ENCODE data around the gene OLR1.
"Not testable (repeated sequence)": the region's sequence is repeated elsewhere in the genome, so short reads cannot be mapped to it uniquely, and the experiment has no call there.

Gene OLR1

GRCh38 chr12:10190558-10191388 lies 18.8 kb upstream of the OLR1 start:
- peak; percentile 21 for DNase-seq

- no peak for DNase-seq
These were observed 17.7 kb upstream of the OLR1 start for GRCh38 chr12:10189653-10190052.

GRCh38 chr12:10186958-10187357 lies 15.0 kb upstream of the OLR1 start:
- DNase-seq = not testable (repeated sequence)

GRCh38 chr12:10186299-10186698 lies 14.4 kb upstream of the OLR1 start:
- DNase-seq = no peak

- no peak for DNase-seq
These were observed 12.4 kb upstream of the OLR1 start for GRCh38 chr12:10184261-10184843.

- no peak for DNase-seq
These were observed 10.6 kb upstream of the OLR1 start for GRCh38 chr12:10182354-10183049.

GRCh38 chr12:10179776-10180181 lies 7.8 kb upstream of the OLR1 start:
- DNase-seq = no peak

- no peak for DNase-seq
These were observed 6.9 kb upstream of the OLR1 start, which contains the start of gene TMEM52B for GRCh38 chr12:10178821-10179220. TSS of gene TMEM52B (plus strand) at chr12:10179032. CDS start at chr12:10179575, 543 bp downstream.

- no peak for DNase-seq
These were observed 4.1 kb upstream of the OLR1 start for GRCh38 chr12:10175846-10176636.

- no peak for DNase-seq
These were observed 3.2 kb upstream of the OLR1 start for GRCh38 chr12:10174986-10175614.

- no peak for DNase-seq
These were observed 1.7 kb downstream of the OLR1 start for GRCh38 chr12:10170216-10170615.

- DNase-seq = no peak
These were observed 2.8 kb downstream of the OLR1 start for GRCh38 chr12:10169104-10169503.

GRCh38 chr12:10167599-10167998 lies 4.3 kb downstream of the OLR1 start:
- no peak for DNase-seq

GRCh38 chr12:10165421-10165820 lies 6.5 kb downstream of the OLR1 start:
- DNase-seq = no peak

- DNase-seq = no peak
These were observed 8.8 kb downstream of the OLR1 start for GRCh38 chr12:10163084-10163483.

- no peak for DNase-seq
These were observed 11.1 kb downstream of the OLR1 start for GRCh38 chr12:10160617-10161385.

GRCh38 chr12:10159280-10159679 lies 12.7 kb downstream of the OLR1 start:
- DNase-seq = no peak

GRCh38 chr12:10158406-10158805 lies 13.5 kb downstream of the OLR1 start:
- no peak for DNase-seq

- no peak for DNase-seq
These were observed 16.0 kb downstream of the OLR1 start for GRCh38 chr12:10155966-10156365.

- no peak for DNase-seq
These were observed 17.8 kb downstream of the OLR1 start for GRCh38 chr12:10154145-10154496.

GRCh38 chr12:10153271-10154144 lies 18.4 kb downstream of the OLR1 start:
- no peak for DNase-seq

Data from NCI-H1694 treated with DMSO at 0.1 percent for 48 hours (cell line).